GM21529 (cell line): ENCODE results near the gene GMDS.

Source experiments
- ATAC-seq: cut with Tn5 transposase; IDR thresholded peaks from one replicate; pipeline ENCODE4 v1.9.1; 2021; ENCODE audit not compliant: unreplicated experiment

Gene GMDS

GRCh38 chr6:1911474-1911873, 333.9 kb downstream of the GMDS start:
- no peak for ATAC-seq

GRCh38 chr6:1910621-1911407, 334.6 kb downstream of the GMDS start:
- ATAC-seq, result no peak

GRCh38 chr6:1908784-1909183, 336.6 kb downstream of the GMDS start:
- ATAC-seq, result no peak

- no peak for ATAC-seq
Measured at GRCh38 chr6:1906609-1907008, 338.8 kb downstream of the GMDS start.

GRCh38 chr6:1906014-1906413, 339.4 kb downstream of the GMDS start:
- ATAC-seq, result no peak

GRCh38 chr6:1904898-1905297, 340.5 kb downstream of the GMDS start:
- no peak for ATAC-seq

- no peak for ATAC-seq
Measured at GRCh38 chr6:1904466-1904799, 341.0 kb downstream of the GMDS start.

- ATAC-seq, result no peak
Measured at GRCh38 chr6:1903780-1904465, 341.5 kb downstream of the GMDS start.

GRCh38 chr6:1901556-1901955, 343.8 kb downstream of the GMDS start:
- no peak for ATAC-seq

GRCh38 chr6:1896897-1897296, 348.5 kb downstream of the GMDS start:
- ATAC-seq, result no peak

GRCh38 chr6:1895721-1896120, 349.7 kb downstream of the GMDS start:
- no peak for ATAC-seq

- ATAC-seq, result no peak
Measured at GRCh38 chr6:1894954-1895353, 350.5 kb downstream of the GMDS start.

GRCh38 chr6:1893470-1894130, 351.8 kb downstream of the GMDS start:
- no peak for ATAC-seq

- no peak for ATAC-seq
Measured at GRCh38 chr6:1892716-1893115, 352.7 kb downstream of the GMDS start.

- no peak for ATAC-seq
Measured at GRCh38 chr6:1890987-1891386, 354.4 kb downstream of the GMDS start.

- ATAC-seq, result no peak
Measured at GRCh38 chr6:1890071-1890470, 355.3 kb downstream of the GMDS start.

- ATAC-seq, result no peak
Measured at GRCh38 chr6:1885576-1886011, 359.8 kb downstream of the GMDS start.

- no peak for ATAC-seq
Measured at GRCh38 chr6:1884313-1884712, 361.1 kb downstream of the GMDS start.

- ATAC-seq, result no peak
Measured at GRCh38 chr6:1878330-1878729, 367.1 kb downstream of the GMDS start.

GRCh38 chr6:1873781-1874180, 371.6 kb downstream of the GMDS start:
- no peak for ATAC-seq

- ATAC-seq, result no peak
Measured at GRCh38 chr6:1872649-1873131, 372.7 kb downstream of the GMDS start.

GRCh38 chr6:1871724-1872315, 373.6 kb downstream of the GMDS start:
- no peak for ATAC-seq
